HG02678 (cell line): ENCODE data around the gene ASCC1.
A peak's percentile ranks its signal among the peaks of the same experiment; 100 is the strongest.
"Not testable (repeated sequence)": the region's sequence is repeated elsewhere in the genome, so short reads cannot be mapped to it uniquely, and the experiment has no call there.

ENCODE experiments used
- ATAC-seq: cut with Tn5 transposase; IDR thresholded peaks from one replicate; pipeline ENCODE4 v1.9.1; 2021; ENCODE audit warnings: mild to moderate bottlenecking, moderate library complexity; ENCODE audit not compliant: unreplicated experiment

Gene ASCC1

DNA sequence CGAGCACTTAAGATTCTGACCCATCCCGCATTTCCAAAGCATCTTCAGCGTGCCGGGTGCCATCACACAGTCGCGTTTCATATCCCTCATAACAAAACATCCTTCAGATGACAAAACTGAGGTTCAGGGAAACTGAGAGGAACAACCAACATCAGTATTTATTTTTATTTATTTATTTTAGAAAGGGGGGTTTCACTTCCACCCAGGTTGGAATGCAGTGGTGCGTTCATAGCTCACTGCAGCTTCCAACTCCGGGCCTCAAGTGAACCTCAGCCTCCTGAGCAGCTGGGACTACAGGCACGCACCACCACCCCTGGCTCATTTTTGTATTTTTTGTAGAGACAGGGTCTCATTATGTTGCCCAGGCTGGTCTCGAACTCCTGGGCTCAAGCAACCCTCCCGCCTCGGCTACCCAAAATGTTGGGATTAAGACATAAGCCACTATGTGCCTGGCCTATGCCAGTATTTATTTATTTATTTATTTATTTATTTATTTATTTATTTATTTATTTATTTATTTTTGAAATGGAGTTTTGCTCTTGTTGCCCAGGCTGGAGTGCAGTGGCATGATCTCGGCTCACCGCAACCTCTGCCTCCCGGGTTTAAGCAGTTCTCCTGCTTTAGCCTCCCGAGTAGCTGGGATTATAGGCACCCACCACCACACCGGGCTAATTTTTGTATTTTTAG, 33.2 kb upstream of the ASCC1 start:
- not testable (repeated sequence) for ATAC-seq

GRCh38 chr10:72248468-72249151, 32.5 kb upstream of the ASCC1 start:
- ATAC-seq = peak; percentile 85

- no peak for ATAC-seq
Observed at GRCh38 chr10:72245949-72246525, 30.0 kb upstream of the ASCC1 start.

DNA sequence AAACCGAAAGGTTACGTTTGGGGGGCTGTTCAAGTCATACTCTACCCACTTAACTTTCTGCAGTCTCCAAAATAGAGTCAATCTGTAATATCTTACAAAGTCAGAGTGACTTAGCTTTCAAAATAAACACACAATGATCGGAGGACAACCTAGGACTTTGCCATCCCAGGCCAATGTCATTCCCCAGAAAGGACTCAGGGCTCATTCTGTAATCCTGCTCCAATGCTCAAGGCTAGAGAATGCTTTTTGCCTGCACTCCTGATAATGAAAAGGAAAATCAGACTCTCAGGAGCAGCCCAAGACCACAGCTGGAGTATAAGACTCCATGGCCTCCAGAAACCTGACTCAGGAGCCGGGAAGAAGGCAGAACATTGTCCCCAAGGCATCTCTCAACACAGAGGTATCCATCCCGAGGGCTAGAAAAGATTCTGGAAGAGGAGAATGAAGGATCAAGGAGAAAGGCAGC, 28.5 kb upstream of the ASCC1 start:
- no peak for ATAC-seq

- ATAC-seq = no peak
Observed at GRCh38 chr10:72243822-72244437, 27.9 kb upstream of the ASCC1 start.

DNA sequence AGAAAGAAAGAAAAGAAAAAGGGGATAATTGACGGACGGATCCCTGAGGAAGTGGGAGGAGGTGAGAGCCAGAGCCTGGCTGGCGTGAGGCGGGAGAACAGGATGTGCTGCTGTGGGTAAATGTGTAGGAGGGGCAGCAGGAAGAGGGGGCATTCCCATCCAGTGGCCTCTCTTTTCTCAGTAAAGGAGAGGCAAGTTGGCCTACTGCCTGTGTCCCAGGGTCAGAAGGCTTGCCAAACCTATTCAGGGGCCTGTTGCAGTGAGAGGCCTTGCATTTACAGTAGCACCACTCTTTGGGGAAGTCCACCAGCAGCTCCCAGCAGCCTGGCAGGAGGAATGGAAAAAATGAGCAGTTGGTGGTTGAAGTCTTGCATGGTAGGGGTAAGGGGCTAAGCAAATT, 26.6 kb upstream of the ASCC1 start:
- no peak for ATAC-seq

DNA sequence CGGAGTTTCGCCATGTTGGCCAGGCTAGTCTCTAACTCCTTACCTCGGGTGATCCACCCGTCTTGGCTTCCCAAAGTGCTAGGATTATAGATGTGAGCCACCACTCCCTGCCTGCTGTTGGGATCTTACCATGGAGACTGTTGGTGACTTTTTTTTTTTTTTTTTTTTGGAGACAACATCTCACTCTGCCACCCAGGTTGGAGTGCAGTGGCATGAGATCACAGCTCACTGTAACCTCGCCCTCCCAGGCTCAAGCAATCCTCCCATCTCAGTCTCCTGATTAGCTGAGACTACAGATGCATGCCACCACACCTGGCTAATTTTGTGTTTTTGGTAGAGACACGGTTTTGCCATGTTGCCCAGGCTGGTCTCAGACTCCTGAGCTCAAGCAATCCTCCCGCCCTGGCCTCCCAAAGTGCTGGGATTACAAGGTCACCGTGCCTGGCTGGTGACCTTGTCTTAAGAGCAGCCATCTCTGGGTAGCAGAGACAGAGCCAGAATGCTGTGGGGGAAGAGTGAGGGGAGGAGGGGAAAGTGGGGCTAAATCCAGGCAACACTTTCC, 25.7 kb upstream of the ASCC1 start:
- ATAC-seq = no peak

GRCh38 chr10:72240371-72240770, 24.3 kb upstream of the ASCC1 start:
- ATAC-seq = no peak

- ATAC-seq = no peak
Observed at GRCh38 chr10:72239409-72239808, 23.3 kb upstream of the ASCC1 start.

GRCh38 chr10:72238392-72239175, 22.5 kb upstream of the ASCC1 start:
- ATAC-seq = no peak

DNA sequence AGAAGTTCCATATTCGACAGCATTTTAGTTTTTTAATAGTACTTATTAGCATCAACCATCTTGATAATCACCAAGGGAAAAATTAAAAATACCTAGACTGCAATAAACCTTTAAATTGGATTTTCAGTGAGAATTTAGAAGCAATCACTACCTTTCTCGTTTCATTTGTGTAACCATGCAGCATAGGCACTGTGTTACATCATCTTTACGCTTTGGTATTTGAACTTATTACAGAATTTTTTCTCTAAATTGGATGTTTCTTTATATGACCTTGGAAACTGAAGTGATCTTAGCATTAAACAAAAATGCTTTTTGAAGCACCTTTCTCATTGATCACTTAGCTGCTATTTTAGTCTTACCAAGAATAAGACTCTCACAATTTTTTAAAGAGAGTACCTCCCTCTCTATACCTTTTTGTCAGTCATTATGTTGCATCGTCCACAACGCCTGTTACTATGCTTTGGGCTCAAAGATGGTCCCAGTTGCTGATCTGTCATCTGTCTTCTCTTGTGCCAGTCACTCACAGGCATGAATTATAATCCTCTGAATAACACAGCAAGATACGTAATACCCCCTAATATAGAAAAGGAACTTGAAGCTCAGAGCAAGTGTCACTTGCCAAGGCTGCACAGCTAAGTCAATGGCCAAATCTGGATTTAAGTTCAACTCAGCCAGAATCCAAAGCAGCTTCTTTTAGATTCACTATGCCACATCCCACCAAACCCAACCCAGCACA, 19.6 kb upstream of the ASCC1 start:
- ATAC-seq = no peak

DNA sequence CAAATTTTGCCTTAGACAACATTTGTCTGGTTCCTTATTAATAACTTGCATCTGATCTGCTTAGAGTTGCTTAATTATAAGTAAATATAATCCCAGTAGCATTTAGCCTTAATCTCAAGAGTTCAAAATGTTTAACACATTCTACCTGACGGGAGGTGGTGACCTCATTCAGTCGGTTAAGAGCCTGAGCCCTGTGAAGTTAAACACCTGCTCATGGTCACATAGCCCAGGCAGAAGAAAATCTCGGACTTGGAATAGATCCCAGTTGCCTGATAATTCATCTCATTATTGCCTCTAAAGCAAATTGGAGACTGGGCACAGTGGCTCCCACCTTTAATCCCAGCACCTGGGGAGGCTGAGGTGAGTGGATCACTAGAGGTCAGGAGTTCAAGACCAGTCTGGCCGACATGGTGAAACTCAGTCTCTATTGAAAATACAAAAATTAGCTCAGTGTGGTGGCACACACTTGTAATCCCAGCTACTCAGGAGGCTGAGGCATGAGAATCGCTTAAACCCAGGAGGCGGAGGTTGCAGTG, 18.6 kb upstream of the ASCC1 start:
- no peak for ATAC-seq

GRCh38 chr10:72233621-72234020, 17.5 kb upstream of the ASCC1 start:
- ATAC-seq = no peak

DNA sequence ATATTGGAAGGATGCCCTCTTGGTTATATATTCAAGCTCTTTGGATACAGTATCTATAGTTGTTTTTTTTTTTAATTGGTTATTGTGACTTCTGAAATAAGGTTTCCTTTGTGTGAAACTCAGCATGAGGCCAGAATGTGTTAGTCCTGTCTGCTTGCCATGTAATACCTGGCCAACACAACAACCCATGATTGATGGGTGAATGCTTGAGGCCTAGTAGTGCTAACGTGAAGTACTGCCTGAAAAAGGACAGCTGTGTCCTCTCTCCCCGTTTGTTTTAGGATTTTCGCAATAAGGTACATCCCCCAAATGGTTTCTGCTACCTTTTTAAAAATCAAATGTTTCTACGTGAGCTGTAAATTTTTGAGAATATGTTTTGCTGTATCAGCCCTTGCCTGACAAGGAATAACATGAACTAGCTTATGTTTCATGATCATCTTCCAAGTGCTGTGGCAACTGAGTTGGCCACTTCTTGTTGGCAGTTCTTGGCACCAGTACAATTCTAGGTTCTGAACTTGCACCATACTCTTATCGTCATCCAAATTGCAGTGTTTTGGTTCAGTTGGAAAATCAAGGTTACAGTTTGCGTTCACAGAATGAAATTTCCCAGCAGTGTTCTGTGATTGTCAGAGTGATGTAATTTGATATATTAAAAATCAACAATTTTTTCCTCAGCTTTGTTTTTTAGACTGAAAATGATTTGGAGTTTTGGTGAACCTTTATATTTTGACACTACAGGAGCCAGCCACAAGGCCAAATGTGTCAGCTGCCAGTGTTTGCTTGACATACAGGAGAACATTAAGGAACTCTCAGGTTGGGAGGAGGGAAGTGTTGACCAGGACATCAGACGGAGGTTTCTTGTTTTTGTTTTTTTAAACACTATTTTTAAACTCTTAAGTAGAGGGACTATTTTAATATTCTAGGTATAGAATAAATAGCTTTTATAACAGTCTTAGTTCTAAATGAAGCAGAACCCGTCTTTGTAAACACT, 13.5 kb upstream of the ASCC1 start:
- ATAC-seq = no peak

DNA sequence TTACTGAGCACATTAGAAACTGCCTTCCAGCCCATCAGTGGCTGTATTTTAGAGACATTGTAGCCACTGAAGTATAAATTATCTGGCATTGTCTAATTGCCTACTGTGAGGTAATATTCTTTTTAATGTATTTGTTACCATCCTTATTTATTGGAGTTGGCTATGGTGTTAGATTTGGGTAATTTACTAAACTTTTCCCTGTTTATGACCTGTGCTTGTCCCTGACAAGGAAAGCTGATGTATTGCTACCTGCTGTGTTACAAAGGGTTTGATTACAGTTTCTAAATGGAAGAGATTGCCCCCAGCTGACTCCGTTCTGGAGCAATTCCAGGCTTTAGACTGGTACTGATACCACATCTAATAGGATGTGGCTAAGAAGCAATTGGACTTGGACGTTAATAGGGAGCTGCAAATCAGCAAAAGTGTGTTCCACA, 12.3 kb upstream of the ASCC1 start:
- ATAC-seq = no peak

DNA sequence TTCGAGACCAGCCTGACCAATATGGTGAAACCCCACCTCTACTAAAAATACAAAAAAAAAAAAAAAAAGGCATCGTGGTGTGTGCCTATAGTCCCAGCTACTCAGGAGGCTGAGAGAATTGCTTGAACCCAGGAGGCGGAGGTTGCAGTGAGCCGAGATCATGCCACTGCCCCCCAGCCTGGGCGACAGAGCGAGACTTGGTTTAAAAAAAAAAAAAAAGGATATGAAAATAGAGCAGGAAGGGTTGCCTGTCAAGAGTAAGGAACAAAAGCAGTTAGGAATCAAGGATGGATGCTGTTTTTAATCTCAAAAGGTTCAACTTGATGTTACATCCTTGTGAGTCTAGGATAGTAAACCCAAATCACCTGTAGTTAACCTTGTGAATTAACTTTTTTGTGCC, 11.8 kb upstream of the ASCC1 start:
- ATAC-seq = no peak

GRCh38 chr10:72226418-72227027, 10.4 kb upstream of the ASCC1 start:
- no peak for ATAC-seq

- not testable (repeated sequence) for ATAC-seq
Observed at GRCh38 chr10:72224191-72224590, 8.1 kb upstream of the ASCC1 start.
